ENCODE measurements around the gene ABCA4.

Gene ABCA4

DNA sequence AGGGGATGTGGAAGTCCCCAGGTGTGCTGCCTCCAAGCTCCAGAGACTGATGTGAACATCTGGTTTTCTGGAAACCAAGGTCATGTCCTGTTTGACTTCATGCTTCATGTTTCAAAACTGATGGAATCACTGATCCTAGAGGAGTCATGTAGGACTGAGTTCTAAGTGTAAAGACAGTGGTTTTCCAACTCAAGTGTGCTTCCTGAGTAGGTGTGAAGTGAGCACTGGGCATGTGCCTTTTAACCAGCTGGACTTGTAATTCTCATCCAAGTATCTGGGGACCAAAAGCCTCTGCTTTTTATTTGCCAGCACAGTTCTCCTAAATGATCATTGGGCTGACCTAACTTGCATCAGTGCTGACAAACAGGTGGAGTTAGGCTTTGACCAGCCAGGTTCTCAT is 36.9 kb downstream of the ABCA4 start:
- Histone ChIP-seq H4K20me1 (ENCODE audit: insufficient read depth, low read length) (no peaks in the 10 kb centered on the region), H3K4me3 (ENCODE audit: low read length) (no peak overlapping the region), H3F3A (ENCODE audit: insufficient read depth, low read length) (no peaks in the 10 kb centered on the region), H3K36me3 (replicated peaks; ENCODE audit: insufficient read depth, low read length) (no peaks in the 10 kb centered on the region), H3K9me2 (replicated peaks; ENCODE audit: insufficient read depth, low read length) (no peaks in the 10 kb centered on the region), H3K9me3 (replicated peaks; ENCODE audit: insufficient read depth, low read length) (no peaks in the 10 kb centered on the region), H3K4me1 (ENCODE audit: low read length) (no peaks in the 10 kb centered on the region), H2AFZ (ENCODE audit: low read length) (no peak overlapping the region), H3K9ac (ENCODE audit: low read length) (no peak overlapping the region), H3K4me2 (ENCODE audit: low read depth, low read length) (no peak overlapping the region), H3K27ac (ENCODE audit: low read length) (no peak overlapping the region), H3K79me2 (ENCODE audit: low read length) (no peaks in the 10 kb centered on the region), H3K27me3 (replicated peaks; ENCODE audit: insufficient read depth, low read length) (no peaks in the 10 kb centered on the region)
- no peak for DNase-seq
- TF ChIP-seq, protein P1, sequence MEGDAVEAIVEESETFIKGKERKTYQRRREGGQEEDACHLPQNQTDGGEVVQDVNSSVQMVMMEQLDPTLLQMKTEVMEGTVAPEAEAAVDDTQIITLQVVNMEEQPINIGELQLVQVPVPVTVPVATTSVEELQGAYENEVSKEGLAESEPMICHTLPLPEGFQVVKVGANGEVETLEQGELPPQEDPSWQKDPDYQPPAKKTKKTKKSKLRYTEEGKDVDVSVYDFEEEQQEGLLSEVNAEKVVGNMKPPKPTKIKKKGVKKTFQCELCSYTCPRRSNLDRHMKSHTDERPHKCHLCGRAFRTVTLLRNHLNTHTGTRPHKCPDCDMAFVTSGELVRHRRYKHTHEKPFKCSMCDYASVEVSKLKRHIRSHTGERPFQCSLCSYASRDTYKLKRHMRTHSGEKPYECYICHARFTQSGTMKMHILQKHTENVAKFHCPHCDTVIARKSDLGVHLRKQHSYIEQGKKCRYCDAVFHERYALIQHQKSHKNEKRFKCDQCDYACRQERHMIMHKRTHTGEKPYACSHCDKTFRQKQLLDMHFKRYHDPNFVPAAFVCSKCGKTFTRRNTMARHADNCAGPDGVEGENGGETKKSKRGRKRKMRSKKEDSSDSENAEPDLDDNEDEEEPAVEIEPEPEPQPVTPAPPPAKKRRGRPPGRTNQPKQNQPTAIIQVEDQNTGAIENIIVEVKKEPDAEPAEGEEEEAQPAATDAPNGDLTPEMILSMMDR (IDR thresholded peaks at IDR 0.05; ENCODE audit: low read length) = no peak
- TF ChIP-seq EZH2phosphoT487 (IDR thresholded peaks at IDR 0.05; ENCODE audit: low read length) (no peak), EZH2 (optimal IDR thresholded peaks at IDR 0.05; ENCODE audit: low read depth, low read length) (no peak)

DNA sequence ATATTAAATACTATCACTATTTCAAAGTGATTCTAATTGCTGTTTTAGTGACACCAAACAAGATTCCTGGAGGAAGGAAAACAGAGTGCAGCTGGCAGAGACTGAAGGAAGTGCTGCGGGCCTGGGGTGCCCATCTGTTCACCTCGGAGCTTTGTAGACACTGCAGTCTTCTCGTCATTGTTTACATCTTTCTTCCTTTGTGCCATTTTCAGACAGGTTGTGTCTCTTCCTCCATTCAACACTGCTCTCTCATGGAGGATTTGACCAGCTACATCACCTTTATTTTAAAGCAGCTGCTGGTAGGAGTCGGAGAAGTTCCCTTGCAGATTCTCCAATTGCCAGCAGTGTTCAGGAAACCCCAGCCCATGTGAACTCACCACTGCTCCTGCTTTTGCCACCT is 37.3 kb downstream of the ABCA4 start:
- TF ChIP-seq EZH2phosphoT487 (IDR thresholded peaks at IDR 0.05; ENCODE audit: low read length) (no peak), EZH2 (optimal IDR thresholded peaks at IDR 0.05; ENCODE audit: low read depth, low read length) (no peak)
- TF ChIP-seq, protein P1 (IDR thresholded peaks at IDR 0.05; ENCODE audit: low read length) = no peak
- no peaks in the 10 kb centered on the region for H3F3A ChIP-seq (ENCODE audit: insufficient read depth, low read length)
- H3K4me3 ChIP-seq (ENCODE audit: low read length) = no peak overlapping the region
- no peaks in the 10 kb centered on the region for H3K36me3 ChIP-seq (replicated peaks; ENCODE audit: insufficient read depth, low read length)
- H3K79me2 ChIP-seq (ENCODE audit: low read length) = no peaks in the 10 kb centered on the region
- H3K9ac ChIP-seq (ENCODE audit: low read length) = no peak overlapping the region
- no peaks in the 10 kb centered on the region for H4K20me1 ChIP-seq (ENCODE audit: insufficient read depth, low read length)
- no peak overlapping the region for H3K27ac ChIP-seq (ENCODE audit: low read length)
- no peak overlapping the region for H3K4me2 ChIP-seq (ENCODE audit: low read depth, low read length)
- no peak for DNase-seq
- H2AFZ ChIP-seq (ENCODE audit: low read length) = no peak overlapping the region
- H3K9me2 ChIP-seq (replicated peaks; ENCODE audit: insufficient read depth, low read length) = no peaks in the 10 kb centered on the region
- no peaks in the 10 kb centered on the region for H3K9me3 ChIP-seq (replicated peaks; ENCODE audit: insufficient read depth, low read length)
- H3K27me3 ChIP-seq (replicated peaks; ENCODE audit: insufficient read depth, low read length) = no peaks in the 10 kb centered on the region
- H3K4me1 ChIP-seq (ENCODE audit: low read length) = no peaks in the 10 kb centered on the region

DNA sequence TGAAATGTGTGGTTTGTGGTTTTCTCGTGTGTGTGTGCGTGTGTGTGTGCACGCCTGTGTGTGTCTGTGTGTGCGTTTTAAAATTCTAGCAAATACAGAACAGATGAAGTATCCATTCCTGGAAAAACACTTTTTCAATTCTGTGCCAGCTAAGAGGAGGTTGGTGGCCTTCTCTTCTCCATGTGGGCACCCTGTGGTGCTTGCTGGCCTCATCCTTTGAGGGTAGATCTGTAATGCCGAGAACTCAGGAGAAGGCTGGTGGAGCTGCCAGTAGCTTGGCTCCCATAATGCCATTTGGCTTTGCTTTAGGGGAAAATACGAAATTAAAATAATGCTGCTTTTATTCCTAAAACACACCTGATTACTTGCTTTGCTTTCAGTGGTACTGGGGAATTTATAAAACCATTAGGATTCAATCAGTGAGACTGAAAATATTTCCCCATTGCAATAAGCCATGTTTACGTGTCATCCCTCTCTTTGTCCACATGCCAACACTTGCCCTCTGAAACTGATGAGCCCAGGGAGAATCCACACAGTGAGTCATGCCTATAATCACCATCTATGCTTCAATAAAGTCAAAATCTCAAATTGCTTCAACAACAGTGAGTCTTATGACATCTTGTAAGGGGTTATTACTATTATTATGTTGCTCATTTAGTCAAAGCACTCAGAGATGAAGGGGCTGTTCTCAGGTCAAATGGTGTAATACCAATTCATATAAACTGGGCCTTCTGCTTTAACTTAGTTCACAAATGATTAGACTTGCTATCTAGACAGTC is 39.2 kb downstream of the ABCA4 start:
- Histone ChIP-seq H3K4me1 (ENCODE audit: low read length) (no peaks in the 10 kb centered on the region), H3F3A (ENCODE audit: insufficient read depth, low read length) (no peaks in the 10 kb centered on the region), H3K4me2 (ENCODE audit: low read depth, low read length) (no peak overlapping the region), H3K9me3 (replicated peaks; ENCODE audit: insufficient read depth, low read length) (no peaks in the 10 kb centered on the region), H3K9me2 (replicated peaks; ENCODE audit: insufficient read depth, low read length) (no peaks in the 10 kb centered on the region), H3K27ac (ENCODE audit: low read length) (no peak overlapping the region), H3K36me3 (replicated peaks; ENCODE audit: insufficient read depth, low read length) (no peaks in the 10 kb centered on the region), H2AFZ (ENCODE audit: low read length) (no peak overlapping the region), H3K9ac (ENCODE audit: low read length) (no peak overlapping the region), H3K27me3 (replicated peaks; ENCODE audit: insufficient read depth, low read length) (no peaks in the 10 kb centered on the region), H4K20me1 (ENCODE audit: insufficient read depth, low read length) (no peaks in the 10 kb centered on the region), H3K79me2 (ENCODE audit: low read length) (no peaks in the 10 kb centered on the region), H3K4me3 (ENCODE audit: low read length) (no peak overlapping the region)
- no peak for DNase-seq
- TF ChIP-seq EZH2 (optimal IDR thresholded peaks at IDR 0.05; ENCODE audit: low read depth, low read length) = no peak
- TF ChIP-seq EZH2phosphoT487 (IDR thresholded peaks at IDR 0.05; ENCODE audit: low read length) = no peak
- TF ChIP-seq, protein P1 (IDR thresholded peaks at IDR 0.05; ENCODE audit: low read length) = no peak
